ENCODE data around the gene TWF1. TPM values are rescaled to one million over a fixed set of nuclear protein-coding genes. Genes with fewer than 3 reads are reported as not detected.

The TWF1 gene
- total and polyA plus RNA-seq, 2 experiments from 2014 or later: 31.3 to 52.1 TPM

- TF ChIP-seq REST (IDR thresholded peaks at IDR 0.05; ENCODE audit: unreplicated experiment) (no peak), JUNB (IDR thresholded peaks at IDR 0.05; ENCODE audit: unreplicated experiment) (no peak)
These were observed 61.3 kb downstream of the TWF1 start (continued) for GRCh38 chr12:43744826-43745225.

Other genes with a start within 250 kb of the TWF1 start
- gene PUS7L, start 47.5 kb downstream of the TWF1 start, total RNA-seq (2014; rRNA removed; shearing (Covaris generic)): 27.4 and 36.0 TPM in 2 replicates
- gene PUS7L, start 47.5 kb downstream of the TWF1 start, polyA plus RNA-seq (2016; fragmentation: Nextera tagmentation; extraction: Ambion mirVana): 49.9 and 66.1 TPM in 2 replicates
- gene IRAK4, start 47.4 kb downstream of the TWF1 start, total RNA-seq (2014; rRNA removed; shearing (Covaris generic)): 7.0 and 12.9 TPM in 2 replicates
- gene IRAK4, start 47.4 kb downstream of the TWF1 start, polyA plus RNA-seq (2016; fragmentation: Nextera tagmentation; extraction: Ambion mirVana): 3.2 and 3.9 TPM in 2 replicates
- gene TMEM117, start 29.8 kb upstream of the TWF1 start, total RNA-seq (2014; rRNA removed; shearing (Covaris generic)): 1.6 and 4.1 TPM in 2 replicates
- gene TMEM117, start 29.8 kb upstream of the TWF1 start, polyA plus RNA-seq (2016; fragmentation: Nextera tagmentation; extraction: Ambion mirVana): 0.94 and 1.5 TPM in 2 replicates